OCI-LY1 (cell line): ENCODE data around the gene MIF.

Experiments
- EZH2 ChIP-seq: fragments of 200-600 bp; sonication (generic), shearing (Covaris generic); IDR thresholded peaks from 2 replicates; pipeline ENCODE4 v1.8.0; 2017; ENCODE audit warnings: borderline replicate concordance, mixed run types, mild to moderate bottlenecking, antibody characterized with exemption, low read length, moderate library complexity, mixed read lengths
- TF ChIP-seq, protein P1 (sequence below): fragments of 200-600 bp; sonication (generic), shearing (Covaris generic); IDR thresholded peaks from 2 replicates; pipeline ENCODE4 v1.5.1; 2017; ENCODE audit warnings: mild to moderate bottlenecking, antibody characterized with exemption, low read length, moderate library complexity, mixed read lengths

DNA sequence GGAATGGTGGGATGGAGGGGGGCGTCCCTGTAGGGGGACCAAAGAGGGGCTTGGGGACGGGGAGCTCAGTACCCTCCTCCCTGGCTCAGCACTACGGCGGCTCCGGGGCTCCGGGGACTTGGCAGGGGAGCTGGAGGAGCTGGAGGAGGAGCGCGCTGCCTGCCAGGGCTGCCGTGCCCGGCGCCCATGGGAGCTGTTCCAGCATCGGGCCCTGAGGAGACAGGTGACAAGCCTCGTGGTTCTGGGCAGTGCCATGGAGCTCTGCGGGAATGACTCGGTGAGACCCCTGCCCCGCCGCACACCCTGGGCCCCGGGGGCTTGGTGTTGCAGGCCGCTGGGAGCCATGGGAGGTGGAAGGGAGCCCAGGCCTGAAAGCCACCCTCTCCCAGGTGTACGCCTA, 11.8 kb upstream of the MIF start:
- TF ChIP-seq, protein P1, sequence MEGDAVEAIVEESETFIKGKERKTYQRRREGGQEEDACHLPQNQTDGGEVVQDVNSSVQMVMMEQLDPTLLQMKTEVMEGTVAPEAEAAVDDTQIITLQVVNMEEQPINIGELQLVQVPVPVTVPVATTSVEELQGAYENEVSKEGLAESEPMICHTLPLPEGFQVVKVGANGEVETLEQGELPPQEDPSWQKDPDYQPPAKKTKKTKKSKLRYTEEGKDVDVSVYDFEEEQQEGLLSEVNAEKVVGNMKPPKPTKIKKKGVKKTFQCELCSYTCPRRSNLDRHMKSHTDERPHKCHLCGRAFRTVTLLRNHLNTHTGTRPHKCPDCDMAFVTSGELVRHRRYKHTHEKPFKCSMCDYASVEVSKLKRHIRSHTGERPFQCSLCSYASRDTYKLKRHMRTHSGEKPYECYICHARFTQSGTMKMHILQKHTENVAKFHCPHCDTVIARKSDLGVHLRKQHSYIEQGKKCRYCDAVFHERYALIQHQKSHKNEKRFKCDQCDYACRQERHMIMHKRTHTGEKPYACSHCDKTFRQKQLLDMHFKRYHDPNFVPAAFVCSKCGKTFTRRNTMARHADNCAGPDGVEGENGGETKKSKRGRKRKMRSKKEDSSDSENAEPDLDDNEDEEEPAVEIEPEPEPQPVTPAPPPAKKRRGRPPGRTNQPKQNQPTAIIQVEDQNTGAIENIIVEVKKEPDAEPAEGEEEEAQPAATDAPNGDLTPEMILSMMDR: no peak
- no peak for TF ChIP-seq EZH2
